Chondrocyte (in vitro differentiated cells): Measurements from ENCODE around the gene ZBTB12. TPM values are rescaled to one million over a fixed set of nuclear protein-coding genes. Genes with fewer than 3 reads are reported as not detected.

Source experiments
- DNase-seq: peaks from one replicate; pipeline ENCODE4 v3.0.0; 2021; ENCODE audit warnings: mixed read lengths, low spot score
- H3K27ac Mint-ChIP-seq: one replicate; pipeline ENCODE4 v1.8.0; 2021; ENCODE audit warnings: mild to moderate bottlenecking, moderate library complexity, mixed read lengths; ENCODE audit not compliant: unreplicated experiment
- H3K27me3 Mint-ChIP-seq: 2 replicates; pipeline ENCODE4 v1.8.0; 2021; ENCODE audit warnings: low read depth, mixed read lengths
- H3K36me3 Mint-ChIP-seq: 2 replicates; pipeline ENCODE4 v1.8.0; 2021; ENCODE audit warnings: low read depth, mixed read lengths
- H3K4me1 Mint-ChIP-seq: 2 replicates; pipeline ENCODE4 v1.8.0; 2021; ENCODE audit warnings: low read depth, mild to moderate bottlenecking, mixed read lengths
- H3K4me3 Mint-ChIP-seq: one replicate; pipeline ENCODE4 v1.8.0; 2021; ENCODE audit warnings: mild to moderate bottlenecking, moderate library complexity, mixed read lengths; ENCODE audit not compliant: unreplicated experiment
- H3K9me3 Mint-ChIP-seq: 2 replicates; pipeline ENCODE4 v1.8.0; 2021; ENCODE audit warnings: low read depth, mixed read lengths
- total RNA-seq: library from RNA; stranded (reverse); gene quantifications from 3 replicates; pipeline ENCODE4 v1.2.1, GENCODE V29; 2021
- TF ChIP-seq, protein P1 (sequence below): fragments of 200-600 bp; sonication (generic); IDR thresholded peaks from 2 replicates; pipeline ENCODE4 v1.5.0; 2021; ENCODE audit warnings: antibody characterized with exemption, mild to moderate bottlenecking, moderate library complexity

Gene ZBTB12
- total RNA-seq, 1 donor from 2014 or later: 6.7 TPM

- no peaks in the 10 kb centered on the region for H3K36me3 Mint-ChIP-seq
- no peak overlapping the region for H3K4me3 Mint-ChIP-seq
- no peaks in the 10 kb centered on the region for H3K9me3 Mint-ChIP-seq
- TF ChIP-seq, protein P1, sequence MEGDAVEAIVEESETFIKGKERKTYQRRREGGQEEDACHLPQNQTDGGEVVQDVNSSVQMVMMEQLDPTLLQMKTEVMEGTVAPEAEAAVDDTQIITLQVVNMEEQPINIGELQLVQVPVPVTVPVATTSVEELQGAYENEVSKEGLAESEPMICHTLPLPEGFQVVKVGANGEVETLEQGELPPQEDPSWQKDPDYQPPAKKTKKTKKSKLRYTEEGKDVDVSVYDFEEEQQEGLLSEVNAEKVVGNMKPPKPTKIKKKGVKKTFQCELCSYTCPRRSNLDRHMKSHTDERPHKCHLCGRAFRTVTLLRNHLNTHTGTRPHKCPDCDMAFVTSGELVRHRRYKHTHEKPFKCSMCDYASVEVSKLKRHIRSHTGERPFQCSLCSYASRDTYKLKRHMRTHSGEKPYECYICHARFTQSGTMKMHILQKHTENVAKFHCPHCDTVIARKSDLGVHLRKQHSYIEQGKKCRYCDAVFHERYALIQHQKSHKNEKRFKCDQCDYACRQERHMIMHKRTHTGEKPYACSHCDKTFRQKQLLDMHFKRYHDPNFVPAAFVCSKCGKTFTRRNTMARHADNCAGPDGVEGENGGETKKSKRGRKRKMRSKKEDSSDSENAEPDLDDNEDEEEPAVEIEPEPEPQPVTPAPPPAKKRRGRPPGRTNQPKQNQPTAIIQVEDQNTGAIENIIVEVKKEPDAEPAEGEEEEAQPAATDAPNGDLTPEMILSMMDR: no peak
- no peaks in the 10 kb centered on the region for H3K27me3 Mint-ChIP-seq
- no peak for DNase-seq
- no peak overlapping the region for H3K27ac Mint-ChIP-seq
- H3K4me1 Mint-ChIP-seq: peaks cover 21% of the 10 kb centered on the region
Measured at GRCh38 chr6:31906122-31906521, 4.2 kb upstream of the ZBTB12 start.

GRCh38 chr6:31905041-31905440, 3.2 kb upstream of the ZBTB12 start:
- Mint-ChIP-seq H3K27me3 (no peaks in the 10 kb centered on the region), H3K4me1 (peaks cover 17% of the 10 kb centered on the region), H3K4me3 (no peak overlapping the region), H3K9me3 (no peaks in the 10 kb centered on the region), H3K36me3 (no peaks in the 10 kb centered on the region), H3K27ac (no peak overlapping the region)
- no peak for DNase-seq
- TF ChIP-seq, protein P1: no peak

GRCh38 chr6:31903957-31904356, 2.1 kb upstream of the ZBTB12 start:
- Mint-ChIP-seq H3K27me3 (no peaks in the 10 kb centered on the region), H3K4me1 (peaks cover 23% of the 10 kb centered on the region), H3K9me3 (no peaks in the 10 kb centered on the region), H3K36me3 (no peaks in the 10 kb centered on the region), H3K27ac (no peak overlapping the region), H3K4me3 (no peak overlapping the region)
- TF ChIP-seq, protein P1: no peak
- DNase-seq: no peak

DNA sequence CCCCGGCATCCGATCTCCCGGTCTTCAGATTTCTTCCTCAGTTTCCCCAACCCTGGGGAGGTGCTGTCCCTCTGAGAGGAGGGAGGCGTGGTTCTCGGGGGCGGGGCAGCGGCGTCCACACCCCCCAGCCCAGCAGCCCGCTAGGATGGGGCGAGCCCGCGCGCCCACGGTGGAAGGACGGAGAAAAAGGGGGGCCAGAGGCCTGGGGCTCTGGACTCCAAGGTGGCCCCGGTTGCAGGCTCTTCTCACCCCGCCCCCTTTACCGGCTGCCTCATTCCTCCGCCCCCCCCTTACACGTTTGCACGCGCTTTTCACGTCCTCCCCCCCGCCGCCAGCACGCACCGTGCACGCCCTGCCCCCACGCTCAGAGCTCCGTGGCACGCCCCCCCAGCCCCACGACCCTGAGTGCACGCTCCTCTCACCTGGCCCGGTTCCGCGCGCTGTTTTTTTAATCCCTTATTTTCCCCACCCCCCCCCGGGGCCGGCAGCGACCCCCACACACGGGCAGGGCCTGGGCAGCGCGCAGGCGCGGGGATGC, 402 bp downstream of the ZBTB12 start:
- TF ChIP-seq, protein P1: no peak
- Mint-ChIP-seq H3K27ac (peak overlapping the region; percentile 32), H3K4me3 (peak overlapping the region; percentile 73), H3K9me3 (no peaks in the 10 kb centered on the region), H3K4me1 (peaks cover 28% of the 10 kb centered on the region), H3K27me3 (no peaks in the 10 kb centered on the region), H3K36me3 (no peaks in the 10 kb centered on the region)
- peak; percentile 81 for DNase-seq

GRCh38 chr6:31900917-31901414, 920 bp downstream of the ZBTB12 start:
- H3K27ac Mint-ChIP-seq: peak overlapping the region; percentile 32
- TF ChIP-seq, protein P1: no peak
- no peaks in the 10 kb centered on the region for H3K36me3 Mint-ChIP-seq
- no peaks in the 10 kb centered on the region for H3K27me3 Mint-ChIP-seq
- peak overlapping the region; percentile 73 for H3K4me3 Mint-ChIP-seq
- no peaks in the 10 kb centered on the region for H3K9me3 Mint-ChIP-seq
- DNase-seq: peak; percentile 86
- H3K4me1 Mint-ChIP-seq: peaks cover 31% of the 10 kb centered on the region
